Stimulated activated CD8-positive, alpha-beta memory T cell treated with anti-CD3 and anti-CD28 coated beads, Interleukin-2, amount 100 ng/mL, for 1 hour (primary cell): ENCODE data around the gene SLC7A10.
"Not testable (repeated sequence)": the region's sequence is repeated elsewhere in the genome, so short reads cannot be mapped to it uniquely, and the experiment has no call there.

Source experiments
- DNase-seq, 2 donors: peaks; one replicate each; pipeline ENCODE4 v3.0.0-alpha.2; 2020; ENCODE audit warnings: low read depth in 2 of 2

The SLC7A10 gene

GRCh38 chr19:33175886-33176669 lies 49.6 kb downstream of the SLC7A10 start:
- peak; percentile 4 to 9 for DNase-seq

DNA sequence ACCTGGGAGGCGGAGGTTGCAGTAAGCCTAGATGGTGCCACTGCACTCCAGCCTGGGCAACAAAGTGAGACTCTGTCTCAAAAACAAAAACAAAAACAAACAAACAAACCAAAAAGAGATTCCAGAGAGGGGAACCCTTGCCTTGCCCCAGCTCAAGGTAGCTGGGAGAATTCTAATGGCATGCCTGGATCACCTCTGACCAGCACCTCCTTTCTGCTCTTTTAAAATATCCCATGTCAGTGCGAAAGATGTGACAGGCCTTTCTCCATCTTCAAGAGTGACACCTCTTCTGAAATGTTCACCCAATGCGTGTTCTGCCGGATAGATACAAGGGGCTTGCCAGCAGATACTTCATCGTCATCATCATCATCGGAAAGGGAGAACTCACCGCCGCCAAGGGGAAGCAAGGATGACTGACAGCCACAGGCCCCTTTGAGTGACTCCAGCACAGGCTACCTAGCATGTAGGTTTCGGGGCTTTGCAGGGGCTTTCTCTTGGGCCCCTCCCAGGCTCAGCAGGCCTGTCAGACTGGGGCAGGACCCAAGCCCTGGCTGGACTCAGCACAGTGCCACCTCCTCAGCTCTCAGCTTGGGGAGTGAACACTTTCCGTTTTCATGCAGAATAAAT lies 50.4 kb downstream of the SLC7A10 start:
- no peak for DNase-seq

GRCh38 chr19:33174186-33174585 lies 51.5 kb downstream of the SLC7A10 start:
- no peak for DNase-seq

DNA sequence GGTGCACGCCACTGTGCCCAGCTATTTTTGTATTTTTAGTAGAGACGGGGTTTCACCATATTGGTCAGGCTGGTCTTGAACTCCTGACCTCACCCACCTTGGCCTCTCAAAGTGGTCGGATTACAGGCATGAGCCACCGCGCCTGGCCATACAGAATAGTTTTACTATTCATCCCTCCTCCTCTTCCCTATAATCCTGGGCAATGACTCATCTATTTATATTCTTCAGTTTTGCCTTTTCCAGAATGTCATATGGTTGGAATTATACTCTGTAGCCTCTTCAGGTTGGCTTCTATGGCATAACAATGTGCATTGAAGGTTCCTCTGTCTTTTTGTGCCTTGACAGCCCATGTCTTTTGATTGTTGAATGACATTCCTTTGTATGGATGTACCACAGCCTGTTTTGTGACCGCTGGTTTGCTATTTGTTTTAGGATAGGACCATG lies 53.7 kb downstream of the SLC7A10 start:
- DNase-seq, result no peak

GRCh38 chr19:33171222-33171795 lies 54.3 kb downstream of the SLC7A10 start:
- no peak for DNase-seq

GRCh38 chr19:33168528-33168927 lies 57.1 kb downstream of the SLC7A10 start:
- no peak for DNase-seq

DNA sequence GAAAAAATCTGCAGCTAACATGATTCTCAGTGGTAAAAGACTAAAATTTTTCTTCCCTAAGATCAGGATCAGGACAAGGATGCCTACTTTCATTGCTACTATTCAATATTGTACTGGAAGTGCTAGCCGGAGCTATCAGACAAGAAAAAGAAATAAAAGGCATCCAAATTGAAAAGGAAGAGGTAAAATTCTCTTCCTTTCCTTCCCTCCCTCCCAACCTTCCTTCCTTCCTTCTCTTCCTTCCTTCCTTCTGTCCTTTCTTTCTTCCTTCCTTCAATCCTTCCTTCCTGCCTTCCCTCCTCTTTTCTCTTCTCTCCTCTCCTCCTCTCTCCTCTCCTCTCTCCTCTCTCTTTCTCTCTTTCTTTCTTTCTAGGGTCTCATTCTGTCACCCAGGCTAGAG lies 58.2 kb downstream of the SLC7A10 start:
- DNase-seq, result no peak

DNA sequence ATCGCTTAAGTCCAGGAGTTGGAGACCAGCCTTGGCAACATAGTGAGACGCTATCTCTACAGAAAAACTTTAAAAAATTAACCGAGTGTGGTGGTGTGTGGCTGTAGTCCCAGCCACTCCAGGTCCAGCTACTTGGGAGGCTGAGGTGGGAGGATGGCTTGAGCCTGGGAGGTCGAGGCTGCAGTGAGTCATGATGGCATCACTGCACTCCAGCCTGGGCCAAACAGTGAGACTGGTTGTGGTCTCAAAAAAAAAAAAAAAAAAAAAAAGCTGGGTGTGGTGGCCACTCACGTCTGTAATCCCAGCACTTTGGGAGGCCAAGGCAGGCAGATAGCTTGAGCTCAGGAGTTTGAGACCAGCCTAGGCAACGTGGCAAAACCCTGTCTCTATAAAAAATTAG lies 59.6 kb downstream of the SLC7A10 start:
- not testable (repeated sequence) for DNase-seq

GRCh38 chr19:33163481-33163880 lies 62.2 kb downstream of the SLC7A10 start:
- no peak for DNase-seq

DNA sequence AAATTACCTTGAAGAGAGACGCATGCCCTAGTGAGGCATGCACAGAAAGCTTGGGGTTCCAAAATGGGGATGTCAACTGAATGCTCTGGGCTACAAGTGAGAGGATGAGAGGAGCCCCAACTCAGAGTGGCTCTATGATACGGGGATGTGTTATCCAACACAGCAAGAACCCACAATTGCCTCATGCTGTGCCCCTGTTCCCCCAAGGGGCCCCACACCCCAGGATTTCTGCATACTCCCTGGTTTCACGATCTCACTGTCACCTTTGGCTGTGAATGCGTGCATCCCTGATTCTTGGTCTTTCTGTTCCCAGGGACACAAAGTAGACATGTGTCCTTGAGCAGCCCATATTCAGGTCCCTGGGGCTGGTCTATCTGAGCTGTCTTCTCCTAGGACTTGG lies 64.4 kb downstream of the SLC7A10 start:
- DNase-seq, result no peak

- no peak for DNase-seq
Observed at GRCh38 chr19:33159893-33160292, 65.8 kb downstream of the SLC7A10 start.

DNA sequence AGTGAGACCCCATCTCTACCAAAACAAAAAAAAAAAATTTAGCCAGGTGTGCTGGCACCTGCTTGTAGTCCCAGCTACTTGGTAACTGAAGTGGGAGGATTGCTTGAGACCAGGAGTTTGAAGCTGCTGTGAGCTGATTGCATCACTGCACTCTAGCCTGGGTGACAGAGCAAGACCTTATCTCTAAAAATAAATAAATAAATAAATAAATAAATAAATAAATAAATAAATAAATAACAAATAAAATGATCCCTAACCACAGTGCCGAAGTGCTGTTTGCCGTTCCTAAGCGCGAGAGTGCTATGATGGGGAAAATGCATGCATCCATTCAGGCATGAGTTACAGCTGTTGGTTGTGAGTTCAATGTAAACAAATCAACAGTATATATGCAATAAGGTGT lies 66.5 kb downstream of the SLC7A10 start:
- DNase-seq, result no peak
